WERI-Rb-1 (cell line): ENCODE measurements around the gene DHX9.

Source experiments
- DNase-seq: peaks from one replicate; pipeline ENCODE4 v3.0.0-alpha.2; 2020
- H3K27ac ChIP-seq: fragments of 250-450 bp; sonication (Bioruptor Pico); 2 replicates; pipeline ENCODE4 v1.5.1; 2020; ENCODE audit warnings: mild to moderate bottlenecking, moderate library complexity
- H3K27me3 ChIP-seq: fragments of 250-450 bp; sonication (Bioruptor Pico); 2 replicates; pipeline ENCODE4 v1.5.1; 2021; ENCODE audit warnings: mild to moderate bottlenecking, low read depth, moderate library complexity; ENCODE audit not compliant: insufficient read depth, severe bottlenecking
- H3K36me3 ChIP-seq: fragments of 250-450 bp; sonication (Bioruptor Pico); 2 replicates; pipeline ENCODE4 v1.5.1; 2020; ENCODE audit warnings: mild to moderate bottlenecking, moderate library complexity
- H3K4me3 ChIP-seq: 2 replicates; pipeline ENCODE4 v1.5.1; 2011; ENCODE audit warnings: low read depth, mild to moderate bottlenecking, control low read depth, low read length
- H3K9me3 ChIP-seq: fragments of 250-450 bp; sonication (Bioruptor Pico); 2 replicates; pipeline ENCODE4 v1.5.1; 2021; ENCODE audit warnings: mild to moderate bottlenecking, moderate library complexity; ENCODE audit not compliant: severe bottlenecking
- CTCF ChIP-seq: IDR thresholded peaks from 2 replicates; pipeline ENCODE4 v1.5.1; 2011; ENCODE audit warnings: low read depth, mild to moderate bottlenecking, control low read depth, inconsistent platforms, low read length

Gene DHX9

DNA sequence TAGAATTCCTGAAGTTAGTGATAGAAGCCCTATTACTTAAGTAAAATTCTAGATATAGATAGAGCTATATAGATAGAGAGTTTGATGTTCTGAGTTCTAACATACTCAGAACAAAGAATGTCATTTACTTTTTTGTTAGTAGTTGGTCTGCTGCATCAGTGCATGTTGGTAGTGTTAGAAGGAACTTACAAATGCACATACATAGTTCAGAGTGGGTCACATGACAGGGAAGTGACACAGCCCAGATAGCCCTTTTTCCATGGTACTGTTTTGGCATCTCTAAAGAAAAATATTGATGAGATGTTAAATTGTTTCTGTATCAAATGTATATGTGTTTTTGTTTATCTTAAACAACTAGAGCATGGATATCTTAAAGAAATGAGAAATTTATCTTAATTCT, 45.7 kb downstream of the DHX9 start:
- Histone ChIP-seq H3K36me3 (peaks cover 70% of the 10 kb centered on the region), H3K4me3 (no peak overlapping the region), H3K27ac (no peak overlapping the region), H3K27me3 (no peaks in the 10 kb centered on the region), H3K9me3 (no peaks in the 10 kb centered on the region)
- TF ChIP-seq CTCF, result no peak
- no peak for DNase-seq

GRCh38 chr1:182885591-182885990, 46.4 kb downstream of the DHX9 start:
- Histone ChIP-seq H3K4me3 (no peak overlapping the region), H3K36me3 (peaks cover 66% of the 10 kb centered on the region), H3K9me3 (no peaks in the 10 kb centered on the region), H3K27ac (no peak overlapping the region), H3K27me3 (no peaks in the 10 kb centered on the region)
- DNase-seq, result no peak
- TF ChIP-seq CTCF, result no peak

DNA sequence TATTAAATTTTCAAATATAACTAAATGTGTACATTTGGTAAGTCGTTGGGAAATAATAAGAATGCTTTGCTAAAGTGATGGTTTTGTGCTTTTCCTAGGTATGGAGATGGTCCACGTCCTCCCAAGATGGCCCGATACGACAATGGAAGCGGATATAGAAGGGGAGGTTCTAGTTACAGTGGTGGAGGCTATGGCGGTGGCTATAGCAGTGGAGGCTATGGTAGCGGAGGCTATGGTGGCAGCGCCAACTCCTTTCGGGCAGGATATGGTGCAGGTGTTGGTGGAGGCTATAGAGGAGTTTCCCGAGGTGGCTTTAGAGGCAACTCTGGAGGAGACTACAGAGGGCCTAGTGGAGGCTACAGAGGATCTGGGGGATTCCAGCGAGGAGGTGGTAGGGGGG, 47.8 kb downstream of the DHX9 start:
- no peak overlapping the region for H3K4me3 ChIP-seq
- no peak for TF ChIP-seq CTCF
- no peaks in the 10 kb centered on the region for H3K9me3 ChIP-seq
- no peak overlapping the region for H3K27ac ChIP-seq
- peaks cover 52% of the 10 kb centered on the region for H3K36me3 ChIP-seq
- DNase-seq, result no peak
- H3K27me3 ChIP-seq, result no peaks in the 10 kb centered on the region

DNA sequence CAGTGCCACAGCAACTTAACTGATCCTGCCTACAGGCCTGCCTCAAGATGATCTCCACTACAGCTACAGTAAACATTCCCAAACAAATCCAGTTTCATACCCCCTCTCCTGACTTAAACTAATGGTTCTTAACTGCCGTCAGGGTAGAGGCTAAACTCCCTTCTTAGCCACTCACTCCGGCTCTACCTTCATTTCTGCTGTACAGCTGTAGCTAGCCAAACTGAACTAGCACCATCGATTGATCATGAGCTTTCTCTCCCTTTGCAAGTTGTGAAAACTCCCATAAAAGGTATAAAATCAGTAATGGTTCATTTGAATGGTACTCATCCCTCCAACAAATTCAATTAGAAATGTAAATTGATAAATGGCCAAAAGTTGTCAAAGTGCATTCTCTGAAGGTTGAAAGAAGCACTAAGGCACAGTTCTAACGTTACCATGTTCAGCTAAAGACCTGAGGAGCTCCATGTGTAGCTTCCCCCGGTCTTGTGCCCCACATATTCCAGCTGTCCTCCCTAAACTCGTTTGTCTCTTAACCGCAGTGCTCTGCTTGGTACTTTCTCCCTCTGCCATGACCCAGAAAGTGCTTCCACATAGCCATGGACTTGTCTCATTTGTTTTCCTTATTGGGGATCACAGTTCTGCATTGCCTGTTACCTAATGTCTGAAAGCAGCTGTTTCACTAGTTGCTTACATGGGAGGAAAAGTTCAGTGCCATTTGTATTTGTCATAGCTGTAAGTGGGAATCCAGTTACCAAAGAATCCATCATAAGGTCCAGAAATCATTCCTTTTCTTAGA, 49.8 kb downstream of the DHX9 start:
- Histone ChIP-seq H3K9me3 (no peaks in the 10 kb centered on the region), H3K36me3 (peaks cover 35% of the 10 kb centered on the region), H3K4me3 (no peak overlapping the region), H3K27ac (no peak overlapping the region), H3K27me3 (no peaks in the 10 kb centered on the region)
- no peak for TF ChIP-seq CTCF
- DNase-seq, result no peak

DNA sequence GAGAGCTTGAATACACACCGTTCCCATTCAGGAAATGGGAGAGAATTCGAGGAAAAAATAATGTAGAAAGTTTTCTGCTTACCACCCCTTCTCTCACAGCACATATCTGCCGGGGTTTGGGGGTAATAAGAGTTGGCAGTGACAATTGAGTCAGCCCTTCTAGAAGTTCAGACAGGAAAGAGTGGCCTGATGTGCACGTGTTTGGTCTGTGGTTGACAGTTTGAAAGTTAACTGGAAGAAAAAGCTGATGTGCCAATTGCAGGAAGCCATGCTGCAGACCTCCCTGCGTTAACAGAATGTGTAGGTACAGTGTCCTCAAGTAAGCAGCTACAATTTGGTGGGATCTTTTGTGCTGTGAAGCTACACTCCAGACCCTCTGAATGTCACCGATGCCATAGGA, 50.9 kb downstream of the DHX9 start:
- no peak overlapping the region for H3K4me3 ChIP-seq
- no peaks in the 10 kb centered on the region for H3K27me3 ChIP-seq
- no peak for TF ChIP-seq CTCF
- no peak for DNase-seq
- peaks cover 26% of the 10 kb centered on the region for H3K36me3 ChIP-seq
- no peak overlapping the region for H3K27ac ChIP-seq
- H3K9me3 ChIP-seq, result no peaks in the 10 kb centered on the region
